K562 (cell line): ENCODE results near the gene KAT2B. TPM values are rescaled to one million over a fixed set of nuclear protein-coding genes. Genes with fewer than 3 reads are reported as not detected.

Experiments used
- BMI1 ChIP-seq: fragments of 150-350 bp; IDR thresholded peaks from 2 replicates; pipeline ENCODE4 v1.6.1; 2014; ENCODE audit warnings: low read length
- BRF1 ChIP-seq: IDR thresholded peaks from 3 replicates; pipeline ENCODE4 v1.6.1; 2011; ENCODE audit warnings: borderline replicate concordance, mild to moderate bottlenecking; ENCODE audit not compliant: insufficient read length; ENCODE audit errors: extremely low read depth
- CBFA2T3 ChIP-seq: fragments of 450-650 bp; IDR thresholded peaks from 2 replicates; pipeline ENCODE4 v1.6.1; 2017
- CXXC5 ChIP-seq: fragments of 250-450 bp; sonication (Bioruptor Pico); IDR thresholded peaks from 2 replicates; pipeline ENCODE4 v1.8.0; 2022; ENCODE audit warnings: inconsistent platforms, mild to moderate bottlenecking, moderate library complexity
- ELF1 ChIP-seq: fragments of 200-800 bp; sonication (Bioruptor generic); IDR thresholded peaks from 2 replicates; pipeline ENCODE4 v1.6.1; 2016; ENCODE audit warnings: missing genetic modification characterization, missing compliant biosample characterization
- GATAD2A ChIP-seq: fragments of 450-650 bp; IDR thresholded peaks from 2 replicates; pipeline ENCODE4 v1.6.1; 2017
- MTA3 ChIP-seq: fragments of 450-650 bp; formaldehyde crosslinking; IDR thresholded peaks from 2 replicates; pipeline ENCODE4 v1.6.1; 2017; ENCODE audit warnings: mild to moderate bottlenecking, borderline replicate concordance
- SMAD4 ChIP-seq: fragments of 250-450 bp; sonication (Bioruptor Pico); conservative IDR thresholded peaks from 2 replicates; pipeline ENCODE4 v1.8.0; 2021; ENCODE audit warnings: inconsistent platforms, mild to moderate bottlenecking, moderate library complexity
- SMARCE1 ChIP-seq: fragments of 450-650 bp; IDR thresholded peaks from 2 replicates; pipeline ENCODE4 v1.7.1; 2016; ENCODE audit warnings: mild to moderate bottlenecking
- SRSF9 ChIP-seq: fragments of 200-400 bp; formaldehyde crosslinking; IDR thresholded peaks from 2 replicates; pipeline ENCODE4 v1.6.1; 2017; ENCODE audit warnings: low read depth, low read length, borderline replicate concordance
- TEAD4 ChIP-seq, 2 experiments: sonication (generic) in 1 of 2; formaldehyde crosslinking in 1 of 2; IDR thresholded peaks; 2 replicates each; pipeline versions ENCODE4 v1.6.1 to v1.8.0; 2012 to 2022; ENCODE audit warnings: borderline replicate concordance in 1 of 2, inconsistent platforms in 1 of 2, low read length in 1 of 2, mild to moderate bottlenecking in 1 of 2, missing genetic modification reagents in 1 of 2
- TOE1 ChIP-seq, 2 experiments: fragments of 450-650 bp in 1 of 2; sonication (generic) in 1 of 2; formaldehyde crosslinking in 1 of 2; IDR thresholded peaks; 2 replicates each; pipeline versions ENCODE4 v1.7.1 to v1.8.0; 2016 to 2022; ENCODE audit warnings: borderline replicate concordance in 2 of 2, mild to moderate bottlenecking in 2 of 2, antibody characterized with exemption in 1 of 2, inconsistent platforms in 1 of 2, low read depth in 1 of 2, missing genetic modification reagents in 1 of 2, moderate library complexity in 1 of 2
- polyA plus RNA-seq, 8 experiments: library from polyadenylated mRNA; depleted of rRNA in 4 of 8; stranded (reverse) in 5 of 8; unstranded in 3 of 8; fragments of >200 nt; fragmentation: Nextera tagmentation in 2 of 8; fragmentation: Illumina TruSeq in 1 of 8; extraction: Ambion mirVana in 2 of 8; extraction: Trizol in 1 of 8; gene quantifications; 2 replicates each; pipeline versions ENCODE4 v1.2.1 to v1.2.3, GENCODE V29; 2011 to 2014; ENCODE audit warnings: inconsistent platforms in 1 of 8, missing spikeins in 1 of 8
- total RNA-seq, 7 experiments: library from RNA; depleted of rRNA in 6 of 7; stranded (reverse); fragments of >200 nt in 6 of 7; fragmentation: Illumina TruSeq in 2 of 7; extraction: Trizol in 2 of 7; gene quantifications; 2 replicates each; pipeline versions ENCODE4 v1.2.1 to v1.2.3, GENCODE V29; 2011 to 2021; ENCODE audit warnings: low replicate concordance in 1 of 7
- TF ChIP-seq, protein P1 (sequence below): fragments of 250-450 bp; sonication (Bioruptor Pico); IDR thresholded peaks from 2 replicates; pipeline ENCODE4 v1.8.0; 2022; ENCODE audit warnings: moderate library complexity, mild to moderate bottlenecking, inconsistent platforms
- TF ChIP-seq, protein P2 (sequence below): fragments of 200-800 bp; sonication (Bioruptor generic); IDR thresholded peaks from 2 replicates; pipeline ENCODE4 v1.6.1; 2017; ENCODE audit warnings: missing genetic modification characterization, missing compliant biosample characterization

The KAT2B gene
- total and polyA plus RNA-seq, 9 of the 15 experiments (the other 6 are each of a cell fraction or from before 2014, with no cell fraction given): 3.3 to 14.9 (median 12.2) TPM

DNA sequence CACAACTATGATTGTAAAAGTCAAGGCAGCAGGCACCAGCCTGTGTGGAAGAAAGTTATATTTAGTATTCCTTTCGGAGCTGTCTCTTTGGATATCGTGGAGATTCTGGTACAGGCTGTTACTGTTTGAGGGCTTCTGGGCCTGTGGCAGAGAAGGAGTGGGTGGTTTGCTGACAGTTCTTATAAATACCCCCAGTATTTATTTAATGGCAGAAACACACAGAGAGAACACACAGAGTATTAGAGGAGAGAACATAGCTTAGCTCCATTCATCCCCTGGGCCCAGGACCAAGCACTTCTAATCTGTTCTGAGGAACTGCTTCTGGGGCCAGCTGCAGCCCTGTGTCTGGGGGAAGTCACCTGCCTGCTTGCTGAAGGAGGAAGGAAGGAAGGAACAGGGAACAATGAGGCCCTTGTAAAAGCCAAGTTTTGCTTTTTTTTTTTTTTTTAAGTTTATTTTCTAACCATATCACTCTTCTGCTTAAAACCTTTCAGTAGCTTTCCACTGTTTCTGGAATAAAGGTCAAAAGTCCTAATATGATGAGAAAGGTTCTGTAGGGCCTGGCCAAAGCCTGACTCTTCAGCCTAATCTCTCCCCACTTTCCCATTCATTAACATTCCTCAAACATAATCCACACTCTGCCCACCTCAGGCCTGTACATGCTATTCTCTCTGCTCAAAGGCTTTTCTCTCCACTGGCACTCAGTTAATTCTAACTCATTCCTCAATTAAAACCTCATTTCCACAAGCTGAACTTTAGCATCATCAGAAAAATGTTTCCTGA, 16.4 kb upstream of the KAT2B start (continued):
- TF ChIP-seq GATAD2A (peak; percentile 57; the same call in 1 of the 2 replicates), CXXC5 (CRISPR knock-in tag) (peak; percentile 46), BRF1 (no peak), CBFA2T3 (peak; percentile 66), SRSF9 (no peak), TOE1 (IDR thresholded peaks at IDR 0.05; ENCODE audit: borderline replicate concordance) (no peak), TOE1 (CRISPR knock-in tag; IDR thresholded peaks at IDR 0.05; ENCODE audit: borderline replicate concordance, low read depth) (no peak), ELF1 (tag) (no peak), TEAD4 (IDR thresholded peaks at IDR 0.05; ENCODE audit: low read length) (peak; percentile 66; the same call in 1 of the 2 replicates), TEAD4 (CRISPR knock-in tag; IDR thresholded peaks at IDR 0.05; ENCODE audit: borderline replicate concordance) (no peak), SMAD4 (CRISPR knock-in tag) (peak; percentile 69), MTA3 (0 out of 2 replicates have a peak, but pooled peaks have one; percentile 13), SMARCE1 (0 out of 2 replicates have a peak, but pooled peaks have one; percentile 56), BMI1 (no peak)
- TF ChIP-seq, protein P1, sequence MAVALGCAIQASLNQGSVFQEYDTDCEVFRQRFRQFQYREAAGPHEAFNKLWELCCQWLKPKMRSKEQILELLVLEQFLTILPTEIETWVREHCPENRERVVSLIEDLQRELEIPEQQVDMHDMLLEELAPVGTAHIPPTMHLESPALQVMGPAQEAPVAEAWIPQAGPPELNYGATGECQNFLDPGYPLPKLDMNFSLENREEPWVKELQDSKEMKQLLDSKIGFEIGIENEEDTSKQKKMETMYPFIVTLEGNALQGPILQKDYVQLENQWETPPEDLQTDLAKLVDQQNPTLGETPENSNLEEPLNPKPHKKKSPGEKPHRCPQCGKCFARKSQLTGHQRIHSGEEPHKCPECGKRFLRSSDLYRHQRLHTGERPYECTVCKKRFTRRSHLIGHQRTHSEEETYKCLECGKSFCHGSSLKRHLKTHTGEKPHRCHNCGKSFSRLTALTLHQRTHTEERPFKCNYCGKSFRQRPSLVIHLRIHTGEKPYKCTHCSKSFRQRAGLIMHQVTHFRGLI: 0 out of 2 replicates have a peak, but pooled peaks have one; percentile 40
- TF ChIP-seq, protein P2, sequence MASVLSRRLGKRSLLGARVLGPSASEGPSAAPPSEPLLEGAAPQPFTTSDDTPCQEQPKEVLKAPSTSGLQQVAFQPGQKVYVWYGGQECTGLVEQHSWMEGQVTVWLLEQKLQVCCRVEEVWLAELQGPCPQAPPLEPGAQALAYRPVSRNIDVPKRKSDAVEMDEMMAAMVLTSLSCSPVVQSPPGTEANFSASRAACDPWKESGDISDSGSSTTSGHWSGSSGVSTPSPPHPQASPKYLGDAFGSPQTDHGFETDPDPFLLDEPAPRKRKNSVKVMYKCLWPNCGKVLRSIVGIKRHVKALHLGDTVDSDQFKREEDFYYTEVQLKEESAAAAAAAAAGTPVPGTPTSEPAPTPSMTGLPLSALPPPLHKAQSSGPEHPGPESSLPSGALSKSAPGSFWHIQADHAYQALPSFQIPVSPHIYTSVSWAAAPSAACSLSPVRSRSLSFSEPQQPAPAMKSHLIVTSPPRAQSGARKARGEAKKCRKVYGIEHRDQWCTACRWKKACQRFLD (CRISPR knock-in tag): 0 out of 2 replicates have a peak, but pooled peaks have one; percentile 47
